Activated CD8-positive, alpha-beta memory T cell treated with anti-CD3 and anti-CD28 coated beads, Interleukin-2, amount 50 U/mL, for 48 hours (primary cell): ENCODE data around the gene CTNNA3.
"Not testable (repeated sequence)": the region's sequence is repeated elsewhere in the genome, so short reads cannot be mapped to it uniquely, and the experiment has no call there.

Source experiments
- DNase-seq: peaks from one replicate; pipeline ENCODE4 v3.0.0-alpha.2; 2020

Gene CTNNA3

GRCh38 chr10:67492317-67493019, 203.5 kb downstream of the CTNNA3 start:
- no peak for DNase-seq

- no peak for DNase-seq
Measured at GRCh38 chr10:67487906-67488619, 207.9 kb downstream of the CTNNA3 start.

GRCh38 chr10:67487199-67487598, 208.8 kb downstream of the CTNNA3 start:
- no peak for DNase-seq

GRCh38 chr10:67477868-67478267, 218.1 kb downstream of the CTNNA3 start:
- no peak for DNase-seq

- DNase-seq = no peak
Measured at GRCh38 chr10:67476201-67476600, 219.8 kb downstream of the CTNNA3 start.

GRCh38 chr10:67473850-67474633, 222.0 kb downstream of the CTNNA3 start:
- no peak for DNase-seq

GRCh38 chr10:67471022-67471421, 225.0 kb downstream of the CTNNA3 start:
- no peak for DNase-seq

GRCh38 chr10:67464278-67464677, 231.7 kb downstream of the CTNNA3 start:
- DNase-seq = no peak

GRCh38 chr10:67452892-67453291, 243.1 kb downstream of the CTNNA3 start:
- no peak for DNase-seq

- no peak for DNase-seq
Measured at GRCh38 chr10:67438605-67439304, 257.2 kb downstream of the CTNNA3 start.

GRCh38 chr10:67433276-67433675, 262.7 kb downstream of the CTNNA3 start:
- no peak for DNase-seq

- no peak for DNase-seq
Measured at GRCh38 chr10:67402620-67403019, 293.4 kb downstream of the CTNNA3 start.

- no peak for DNase-seq
Measured at GRCh38 chr10:67401711-67402110, 294.3 kb downstream of the CTNNA3 start.

- not testable (repeated sequence) for DNase-seq
Measured at GRCh38 chr10:67386841-67387533, 309.0 kb downstream of the CTNNA3 start.

- no peak for DNase-seq
Measured at GRCh38 chr10:67386260-67386659, 309.7 kb downstream of the CTNNA3 start.

- DNase-seq = no peak
Measured at GRCh38 chr10:67385566-67385965, 310.4 kb downstream of the CTNNA3 start.

GRCh38 chr10:67385089-67385488, 310.9 kb downstream of the CTNNA3 start:
- DNase-seq = no peak

- no peak for DNase-seq
Measured at GRCh38 chr10:67331121-67331910, 364.7 kb downstream of the CTNNA3 start.

- DNase-seq = no peak
Measured at GRCh38 chr10:67327626-67328535, 368.1 kb downstream of the CTNNA3 start.

GRCh38 chr10:67319976-67320375, 376.0 kb downstream of the CTNNA3 start:
- DNase-seq = no peak
